HG02938 (cell line): ENCODE measurements around the gene UQCRHL.

Experiments used
- ATAC-seq: cut with Tn5 transposase; IDR thresholded peaks from one replicate; pipeline ENCODE4 v1.9.1; 2021; ENCODE audit warnings: mild to moderate bottlenecking, moderate library complexity; ENCODE audit not compliant: unreplicated experiment

Gene UQCRHL

DNA sequence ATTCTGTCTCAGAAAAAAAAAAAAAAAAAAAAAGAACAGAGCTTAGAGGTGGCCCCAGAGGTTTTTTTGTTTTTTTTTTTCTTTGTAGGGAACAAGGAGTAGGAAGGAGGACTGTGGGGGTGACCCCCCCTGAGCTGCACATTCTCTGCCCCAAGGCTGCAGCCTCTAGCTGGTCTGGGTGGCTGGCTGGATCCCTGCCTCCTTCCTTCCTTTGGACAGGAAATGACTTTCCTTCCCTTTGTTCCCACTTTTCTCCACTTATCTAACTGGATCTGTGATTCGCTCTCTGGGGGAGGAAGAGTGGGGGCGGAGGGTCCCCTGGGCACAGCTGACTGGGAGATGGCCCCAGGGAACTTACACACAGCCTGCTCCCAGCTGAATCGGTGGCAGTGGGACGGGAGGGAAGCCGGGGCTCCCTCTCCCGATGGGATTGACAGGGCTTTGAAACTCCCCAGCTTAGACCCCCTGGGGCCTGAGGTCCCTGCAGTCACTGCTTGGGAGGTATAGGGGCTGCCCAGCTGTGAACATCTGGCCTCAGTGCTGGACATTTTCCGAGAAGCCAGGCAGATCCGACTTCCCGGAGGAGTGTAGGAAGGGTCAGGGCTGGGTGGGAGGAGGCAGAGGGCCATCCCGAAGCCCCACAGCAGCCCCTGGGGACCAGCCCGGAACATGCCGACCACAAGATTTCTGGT lies 46.8 kb downstream of the UQCRHL start:
- ATAC-seq, result no peak

DNA sequence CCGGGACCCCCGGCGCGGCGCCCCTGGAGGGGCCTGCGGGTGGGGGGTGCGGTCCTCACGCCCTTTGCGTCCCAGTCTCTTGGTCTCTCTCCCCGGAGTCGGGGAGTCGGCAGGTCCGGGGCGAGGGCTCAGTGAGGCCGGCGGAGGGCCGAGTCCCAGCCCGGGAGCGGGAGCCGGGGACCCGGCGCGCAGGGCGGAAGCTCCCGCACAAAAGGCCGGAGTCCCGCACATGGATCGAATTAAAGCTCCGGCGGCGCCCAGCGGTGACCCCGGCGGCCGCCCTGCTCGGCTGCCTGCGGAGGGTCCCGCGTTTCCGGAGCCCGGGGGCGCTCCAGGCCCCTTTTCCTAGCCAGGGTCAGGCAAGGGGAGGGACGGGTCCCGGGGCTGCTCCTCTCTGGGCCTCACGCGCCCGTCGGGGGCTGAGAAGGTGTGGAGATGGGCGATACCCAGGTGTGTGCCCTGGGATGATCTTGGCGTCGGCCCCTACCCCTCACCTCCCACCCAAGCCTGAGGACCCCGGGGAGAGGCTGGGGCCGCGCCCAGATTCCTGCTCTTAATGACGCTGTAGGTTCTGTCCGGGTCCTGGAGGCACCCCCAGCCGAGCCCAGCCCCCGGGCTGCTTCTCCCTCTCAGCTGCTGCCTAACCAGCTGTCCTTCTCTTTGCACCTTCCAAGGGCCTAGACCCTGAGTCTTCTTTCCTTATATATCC lies 48.3 kb downstream of the UQCRHL start:
- ATAC-seq, result no peak

DNA sequence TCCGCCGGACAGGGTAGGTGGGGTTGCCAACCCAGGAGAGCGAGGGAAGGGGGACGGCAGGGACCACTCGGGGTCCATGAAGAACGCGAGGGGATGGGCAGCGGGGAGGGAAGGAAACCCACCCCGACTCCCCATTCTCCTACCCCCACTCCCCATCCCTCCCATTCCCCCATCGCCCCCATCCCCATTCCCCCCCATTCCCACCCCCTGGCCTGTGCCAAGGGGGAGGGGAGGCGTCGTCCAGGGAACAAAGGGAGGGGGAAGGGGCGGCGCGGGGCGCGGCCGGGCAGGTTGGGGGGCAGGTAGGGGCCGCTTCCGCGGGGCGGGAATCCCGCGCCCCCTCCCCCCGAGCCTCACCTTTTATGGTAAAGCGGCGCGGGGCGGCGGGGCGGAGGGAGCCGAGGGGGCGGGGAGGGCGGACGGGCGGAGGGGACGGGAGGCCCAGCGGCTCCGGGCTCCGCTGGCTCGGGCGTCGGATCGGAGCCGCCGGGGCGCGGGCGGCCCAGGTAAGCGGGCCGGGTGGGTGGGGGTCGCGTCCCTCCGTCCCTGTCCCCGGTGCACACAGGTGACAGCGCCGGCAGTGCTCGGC lies 49.0 kb downstream of the UQCRHL start, which contains the start of gene FBLIM1:
Gene FBLIM1, plus strand, starts transcription at position 453 of the 589 bp plus-strand sequence. CDS start 6,189 bp downstream, outside the sequence.
- ATAC-seq, result no peak

DNA sequence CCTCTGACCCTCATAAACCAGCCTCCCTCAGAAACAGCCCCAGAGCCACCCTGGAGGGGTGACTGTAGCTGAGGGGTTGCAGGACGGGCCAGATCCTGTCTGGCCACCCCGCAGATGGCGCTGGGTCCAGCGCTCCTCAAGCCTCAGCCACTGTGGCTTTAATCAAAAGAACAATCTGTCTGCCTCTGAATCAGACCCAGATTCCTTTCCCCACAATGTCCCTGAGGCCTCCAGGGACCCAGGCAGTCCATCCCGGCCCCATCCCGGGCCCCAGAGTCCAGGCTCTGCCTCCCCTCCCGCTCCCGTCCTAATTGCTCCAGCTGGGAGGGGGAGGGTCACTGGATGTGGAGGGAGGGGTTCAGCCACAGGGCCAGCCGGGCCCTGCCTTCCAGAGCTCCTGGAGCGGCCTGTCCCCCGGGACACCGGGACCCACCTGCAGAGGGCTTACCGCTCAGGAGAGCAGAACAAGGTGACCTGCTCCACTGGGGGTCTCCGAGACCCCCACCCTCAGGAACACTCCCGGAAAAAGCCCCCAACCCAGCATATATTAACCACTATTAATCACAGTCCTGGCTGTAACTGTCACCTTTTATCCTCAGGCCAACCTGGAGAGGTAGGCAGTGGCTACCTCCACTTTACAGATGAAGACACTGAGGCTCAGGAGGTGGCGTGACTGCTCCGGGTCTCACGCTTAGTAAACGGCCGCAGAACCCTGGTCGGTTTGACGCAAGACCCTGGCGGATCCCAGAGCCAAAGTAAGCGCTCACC lies 49.7 kb downstream of the UQCRHL start:
- ATAC-seq, result no peak
